Measurements from ENCODE around the gene VPS25. TPM values are rescaled to one million over a fixed set of nuclear protein-coding genes. Genes with fewer than 3 reads are reported as not detected.

VPS25 gene
- total RNA-seq, 3 donors from 2014 or later (not counting 1 experiment from before 2014, with no cell fraction given) = 39.9 to 46.4 (median 41.5) TPM

DNA sequence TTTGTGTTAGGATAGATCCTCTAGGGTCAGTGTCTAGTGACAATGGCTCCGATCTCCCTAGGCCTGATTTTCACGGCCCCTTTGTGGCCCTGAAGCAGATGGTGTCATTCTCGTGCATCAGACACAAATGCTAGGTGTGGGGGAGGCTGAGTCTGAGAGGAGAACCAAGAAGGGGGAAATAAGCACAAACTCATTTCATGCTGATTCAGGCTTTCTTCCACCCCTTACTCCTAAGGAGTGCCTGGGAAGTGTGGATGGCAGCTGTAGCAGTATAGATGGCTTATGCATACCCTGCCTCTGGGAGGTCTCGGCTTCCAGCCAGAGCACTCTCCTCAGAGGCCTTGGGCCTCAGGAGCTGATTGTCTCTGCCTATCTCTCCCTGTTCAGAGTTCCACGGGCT is 5.3 kb downstream of the VPS25 start:
- ATAC-seq = no peak
- intact Hi-C loops (cut with micrococcal nuclease) = no loop called here

DNA sequence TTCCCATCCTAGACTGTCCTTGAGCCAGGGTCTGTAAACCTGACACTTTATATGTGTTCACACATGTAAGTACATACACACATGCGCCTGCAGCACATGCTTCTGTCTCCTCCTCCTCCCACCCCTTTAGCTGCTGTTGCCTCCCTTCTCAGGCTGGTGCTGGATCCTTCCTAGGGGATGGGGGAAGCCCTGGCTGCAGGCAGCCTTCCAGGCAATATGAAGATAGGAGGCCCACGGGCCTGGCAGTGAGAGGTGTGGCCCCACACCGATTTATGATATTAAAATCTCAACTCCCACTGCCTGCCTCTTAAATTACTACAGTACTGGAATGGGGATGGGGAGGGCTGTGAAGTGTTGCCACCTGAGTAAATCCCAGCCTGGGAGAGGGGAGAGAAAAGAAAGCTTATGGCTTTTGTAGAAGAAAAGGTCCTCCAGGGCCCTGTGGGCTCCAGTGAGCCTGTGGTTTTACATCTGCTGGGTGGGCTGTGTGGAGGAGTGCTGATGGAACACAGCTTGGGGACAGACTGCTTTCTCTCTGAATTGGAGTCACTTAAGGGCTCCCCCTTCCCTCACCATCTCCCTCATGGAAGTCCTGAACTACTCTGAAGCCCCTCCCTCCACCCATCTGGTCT is 6.2 kb downstream of the VPS25 start:
- peaks cover under 1 to 19% of the 10 kb centered on the region in 2 donors for H3K4me1 Mint-ChIP-seq

More for the DNA sequence above, 5.3 kb downstream of the VPS25 start:
- Histone ChIP-seq H3K9me3 (ENCODE audit: control insufficient read depth, insufficient read depth, low read length) (no peaks in the 10 kb centered on the region), H3K36me3 (ENCODE audit: control insufficient read depth, insufficient read depth, low read length) (peaks cover 31% of the 10 kb centered on the region), H3K4me1 (ENCODE audit: control insufficient read depth, insufficient read depth, low read length) (peaks cover 14% of the 10 kb centered on the region), H3K4me3 (ENCODE audit: low read length) (no peak overlapping the region), H3K27me3 (ENCODE audit: control insufficient read depth, insufficient read depth, low read length) (peaks cover 15% of the 10 kb centered on the region), H3K27ac (ENCODE audit: low read length) (no peak overlapping the region)
- H3K27me3 Mint-ChIP-seq (ENCODE audit: low read depth in 2 of 2) = peaks cover 10 to 28% of the 10 kb centered on the region in 2 donors
- H3K27ac Mint-ChIP-seq = no peak overlapping the region
- peaks cover 9 to 25% of the 10 kb centered on the region in 2 donors for H3K4me1 Mint-ChIP-seq
- no peaks in the 10 kb centered on the region for H3K36me3 Mint-ChIP-seq
- TF ChIP-seq, protein P1, sequence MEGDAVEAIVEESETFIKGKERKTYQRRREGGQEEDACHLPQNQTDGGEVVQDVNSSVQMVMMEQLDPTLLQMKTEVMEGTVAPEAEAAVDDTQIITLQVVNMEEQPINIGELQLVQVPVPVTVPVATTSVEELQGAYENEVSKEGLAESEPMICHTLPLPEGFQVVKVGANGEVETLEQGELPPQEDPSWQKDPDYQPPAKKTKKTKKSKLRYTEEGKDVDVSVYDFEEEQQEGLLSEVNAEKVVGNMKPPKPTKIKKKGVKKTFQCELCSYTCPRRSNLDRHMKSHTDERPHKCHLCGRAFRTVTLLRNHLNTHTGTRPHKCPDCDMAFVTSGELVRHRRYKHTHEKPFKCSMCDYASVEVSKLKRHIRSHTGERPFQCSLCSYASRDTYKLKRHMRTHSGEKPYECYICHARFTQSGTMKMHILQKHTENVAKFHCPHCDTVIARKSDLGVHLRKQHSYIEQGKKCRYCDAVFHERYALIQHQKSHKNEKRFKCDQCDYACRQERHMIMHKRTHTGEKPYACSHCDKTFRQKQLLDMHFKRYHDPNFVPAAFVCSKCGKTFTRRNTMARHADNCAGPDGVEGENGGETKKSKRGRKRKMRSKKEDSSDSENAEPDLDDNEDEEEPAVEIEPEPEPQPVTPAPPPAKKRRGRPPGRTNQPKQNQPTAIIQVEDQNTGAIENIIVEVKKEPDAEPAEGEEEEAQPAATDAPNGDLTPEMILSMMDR (IDR thresholded peaks at IDR 0.05) = no peak
- 97% methylated on average over 5 of the region's 5 CpGs for WGBS (ENCODE audit: insufficient coverage)
- no peak overlapping the region for H3K4me3 Mint-ChIP-seq
- no peak for DNase-seq
- no peaks in the 10 kb centered on the region for H3K9me3 Mint-ChIP-seq

DNA sequence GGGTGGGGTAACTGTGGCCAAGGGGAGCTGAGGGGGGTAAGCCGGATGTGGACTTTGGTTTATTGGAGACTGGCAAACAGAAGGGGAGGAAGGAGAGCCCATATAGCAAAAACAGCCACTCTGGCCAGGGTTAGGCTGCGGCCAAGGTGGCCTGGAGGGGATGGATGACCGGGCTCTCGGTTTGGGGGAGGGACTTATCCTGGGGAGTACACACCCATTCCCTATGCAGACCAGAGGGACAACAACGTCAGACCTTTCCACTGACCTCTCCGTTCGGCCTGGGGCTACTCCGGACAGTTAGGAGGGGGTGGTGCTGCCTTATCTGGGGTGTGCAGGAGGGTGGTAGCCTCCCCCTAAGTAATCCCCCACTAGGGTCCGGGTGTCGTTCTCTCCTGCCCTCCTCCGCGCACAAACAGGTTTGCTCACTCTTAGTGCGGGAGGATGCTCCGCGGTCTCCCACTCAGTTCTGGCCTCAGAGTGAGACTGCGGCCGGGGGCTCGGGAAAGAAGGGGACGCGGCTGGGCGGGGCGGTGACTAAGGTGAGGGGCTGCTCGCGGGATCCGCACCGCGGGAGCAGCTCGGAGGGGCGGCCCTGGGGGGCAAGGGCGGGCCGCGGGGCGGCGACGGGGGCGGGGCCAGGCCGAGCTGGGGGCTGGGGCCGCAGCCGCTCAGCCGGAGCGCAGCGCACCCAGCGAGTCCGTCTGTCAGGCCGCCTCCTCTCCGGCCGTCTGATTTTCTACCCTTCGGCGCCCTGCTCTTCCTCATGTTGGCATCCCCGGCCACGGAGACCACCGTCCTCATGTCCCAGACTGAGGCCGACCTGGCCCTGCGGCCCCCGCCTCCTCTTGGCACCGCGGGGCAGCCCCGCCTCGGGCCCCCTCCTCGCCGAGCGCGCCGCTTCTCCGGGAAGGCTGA is 6.9 kb downstream of the VPS25 start, which contains the start of gene WNK4:
WNK4 (plus strand) TSS at position 675 of the 915 bp plus-strand sequence; CDS start at position 764, 89 bp downstream.
- Mint-ChIP-seq H3K36me3 (no peaks in the 10 kb centered on the region), H3K9me3 (no peaks in the 10 kb centered on the region), H3K4me1 (peaks cover 0 to 18% of the 10 kb centered on the region in 2 donors), H3K27ac (no peak within 1 kb of the TSS), H3K27me3 (ENCODE audit: low read depth in 2 of 2) (peaks cover 19 to 33% of the 10 kb centered on the region in 2 donors), H3K4me3 (peak within 1 kb of the TSS; percentile 21)
- H3K4me3 ChIP-seq (ENCODE audit: low read length) = no peak within 1 kb of the TSS
- TF ChIP-seq, protein P1 (IDR thresholded peaks at IDR 0.05) = no peak
- intact Hi-C loops (cut with micrococcal nuclease) = no loop called here
- H3K4me1 ChIP-seq (ENCODE audit: control insufficient read depth, insufficient read depth, low read length) = peaks cover 8% of the 10 kb centered on the region
- peaks cover 31% of the 10 kb centered on the region for H3K36me3 ChIP-seq (ENCODE audit: control insufficient read depth, insufficient read depth, low read length)
- H3K9me3 ChIP-seq (ENCODE audit: control insufficient read depth, insufficient read depth, low read length) = no peaks in the 10 kb centered on the region
- no peak within 1 kb of the TSS for H3K27ac ChIP-seq (ENCODE audit: low read length)
- no peak for DNase-seq
- WGBS (ENCODE audit: insufficient coverage) = 16% methylated on average over 61 of the region's 65 CpGs
- H3K27me3 ChIP-seq (ENCODE audit: control insufficient read depth, insufficient read depth, low read length) = peaks cover 28% of the 10 kb centered on the region
- peak in 1 of 3 donors; percentile 44 for ATAC-seq

More for the DNA sequence above, 6.2 kb downstream of the VPS25 start:
- no peaks in the 10 kb centered on the region for H3K36me3 Mint-ChIP-seq
- ATAC-seq (no peak), DNase-seq (no peak)
- TF ChIP-seq, protein P1 (IDR thresholded peaks at IDR 0.05) = no peak
- H3K27me3 Mint-ChIP-seq (ENCODE audit: low read depth in 2 of 2) = peaks cover 19 to 33% of the 10 kb centered on the region in 2 donors
- H3K4me3 Mint-ChIP-seq = peak overlapping the region; percentile 21
- no peaks in the 10 kb centered on the region for H3K9me3 Mint-ChIP-seq
- Histone ChIP-seq H3K27ac (ENCODE audit: low read length) (no peak overlapping the region), H3K36me3 (ENCODE audit: control insufficient read depth, insufficient read depth, low read length) (peaks cover 31% of the 10 kb centered on the region), H3K27me3 (ENCODE audit: control insufficient read depth, insufficient read depth, low read length) (peaks cover 24% of the 10 kb centered on the region), H3K4me1 (ENCODE audit: control insufficient read depth, insufficient read depth, low read length) (peaks cover 8% of the 10 kb centered on the region), H3K9me3 (ENCODE audit: control insufficient read depth, insufficient read depth, low read length) (no peaks in the 10 kb centered on the region), H3K4me3 (ENCODE audit: low read length) (no peak overlapping the region)
- 100% methylated on average over 1 of the region's 3 CpGs for WGBS (ENCODE audit: insufficient coverage)
- intact Hi-C loops (cut with micrococcal nuclease) = no loop called here
- H3K27ac Mint-ChIP-seq = no peak overlapping the region

Measured in natural killer cell (primary cell).